Keratinocyte (primary cell): Measurements from ENCODE around the gene CASP14. TPM values are rescaled to one million over a fixed set of nuclear protein-coding genes. Genes with fewer than 3 reads are reported as not detected.
A peak's percentile ranks its signal among the peaks of the same experiment; 100 is the strongest.
"Not testable (repeated sequence)": the region's sequence is repeated elsewhere in the genome, so short reads cannot be mapped to it uniquely, and the experiment has no call there.

Source experiments
- DNase-seq: peaks from one replicate; pipeline ENCODE4 v3.0.0-alpha.2; 2011; ENCODE audit warnings: low read depth, missing footprints, low spot score
- FAIRE-seq: peaks from 2 replicates; lab custom pipeline; 2011; peaks lifted over from hg19 to GRCh38; lab: Jason Lieb, UNC
- H2AFZ ChIP-seq: 2 replicates; pipeline ENCODE4 v1.6.0; 2012; ENCODE audit warnings: low read length, control low read depth, inconsistent platforms; ENCODE audit not compliant: control insufficient read depth
- H3K27ac ChIP-seq: 2 replicates; pipeline ENCODE4 v1.5.1; 2011; ENCODE audit warnings: low read length; ENCODE audit not compliant: control insufficient read depth, insufficient read depth
- H3K27me3 ChIP-seq: 3 replicates; pipeline ENCODE4 v1.6.0; 2011; ENCODE audit warnings: low read length; ENCODE audit not compliant: control insufficient read depth, insufficient read depth; ENCODE audit errors: extremely low read depth
- H3K36me3 ChIP-seq, 2 experiments: 2 replicates in 1 of 2; 3 replicates in 1 of 2; pipeline ENCODE4 v1.5.1; 2011; ENCODE audit warnings: low read length in 2 of 2, mild to moderate bottlenecking in 1 of 2; ENCODE audit not compliant: control insufficient read depth in 2 of 2, insufficient read depth in 2 of 2; ENCODE audit errors: extremely low read depth in 1 of 2
- H3K4me1 ChIP-seq: 3 replicates; pipeline ENCODE4 v1.5.1; 2011; ENCODE audit warnings: low read length; ENCODE audit not compliant: control insufficient read depth, insufficient read depth; ENCODE audit errors: extremely low read depth
- H3K4me2 ChIP-seq: 3 replicates; pipeline ENCODE4 v1.6.0; 2011; ENCODE audit warnings: low read depth, low read length; ENCODE audit not compliant: control insufficient read depth, insufficient read depth; ENCODE audit errors: extremely low read depth
- H3K4me3 ChIP-seq, 3 experiments: fragments of 200-600 bp in 1 of 3; sonication (generic) in 1 of 3; 2 replicates in 2 of 3; 3 replicates in 1 of 3; pipeline ENCODE4 v1.5.1; 2011 to 2016; ENCODE audit warnings: low read length in 3 of 3, mild to moderate bottlenecking in 3 of 3, control low read depth in 2 of 3, inconsistent platforms in 1 of 3, low read depth in 1 of 3, mixed read lengths in 1 of 3, mixed run types in 1 of 3, moderate library complexity in 1 of 3; ENCODE audit not compliant: control insufficient read depth in 2 of 3, insufficient read depth in 2 of 3; ENCODE audit errors: extremely low read depth in 1 of 3
- H3K79me2 ChIP-seq: 2 replicates; pipeline ENCODE4 v1.6.0; 2012; ENCODE audit warnings: low read length; ENCODE audit not compliant: control insufficient read depth, insufficient read depth
- H3K9ac ChIP-seq: 3 replicates; pipeline ENCODE4 v1.6.0; 2011; ENCODE audit warnings: low read length; ENCODE audit not compliant: control insufficient read depth, insufficient read depth; ENCODE audit errors: extremely low read depth
- H3K9me1 ChIP-seq: 3 replicates; pipeline ENCODE4 v1.6.0; 2011; ENCODE audit warnings: low read length; ENCODE audit not compliant: control insufficient read depth, insufficient read depth; ENCODE audit errors: extremely low read depth
- H3K9me3 ChIP-seq: 2 replicates; pipeline ENCODE4 v1.5.1; 2012; ENCODE audit warnings: low read depth, low read length; ENCODE audit not compliant: control insufficient read depth
- H4K20me1 ChIP-seq: 3 replicates; pipeline ENCODE4 v1.6.0; 2011; ENCODE audit warnings: low read length; ENCODE audit not compliant: control insufficient read depth, insufficient read depth; ENCODE audit errors: extremely low read depth
- EZH2 ChIP-seq: IDR thresholded peaks from one replicate; pipeline ENCODE4 v1.6.1; 2012; ENCODE audit warnings: inconsistent platforms, mild to moderate bottlenecking, low read length, moderate library complexity
- dilution Hi-C: fragments of 300-500 bp; cut with MboI; formaldehyde crosslinking; loops from one replicate; pipeline ENCODE4 v1.7.0; 2020; ENCODE audit warnings: low sequenced_read_pairs; ENCODE audit not compliant: extremely low pct_ligation_motif_present
- polyA plus RNA-seq, 5 experiments: library from polyadenylated mRNA; depleted of rRNA in 3 of 5; stranded (reverse) in 3 of 5; stranded (forward) in 1 of 5; unstranded in 1 of 5; fragments of >200 nt; gene quantifications; 1 replicate in 1 of 5; 2 replicates in 3 of 5; 3 replicates in 1 of 5; pipeline versions ENCODE4 v1.2.1 to v1.2.3, GENCODE V29; 2011 to 2012; ENCODE audit warnings: missing spikeins in 2 of 5, low read depth in 1 of 5, low replicate concordance in 1 of 5
- TF ChIP-seq, protein P1 (sequence below), 3 experiments: IDR thresholded peaks in 1 of 3; conservative IDR thresholded peaks in 1 of 3; optimal IDR thresholded peaks in 1 of 3; 2 replicates in 2 of 3; 3 replicates in 1 of 3; pipeline versions ENCODE3 to v1.5.1; 2011; ENCODE audit warnings: low read length in 3 of 3, mild to moderate bottlenecking in 3 of 3, moderate library complexity in 2 of 3, control low read depth in 1 of 3, inconsistent platforms in 1 of 3; ENCODE audit not compliant: insufficient read depth in 2 of 3; ENCODE audit errors: extremely low read depth in 1 of 3

The CASP14 gene
- polyA plus RNA-seq, 1 donor (not counting 4 experiments of a cell fraction or from before 2014, with no cell fraction given), result 122 TPM

DNA sequence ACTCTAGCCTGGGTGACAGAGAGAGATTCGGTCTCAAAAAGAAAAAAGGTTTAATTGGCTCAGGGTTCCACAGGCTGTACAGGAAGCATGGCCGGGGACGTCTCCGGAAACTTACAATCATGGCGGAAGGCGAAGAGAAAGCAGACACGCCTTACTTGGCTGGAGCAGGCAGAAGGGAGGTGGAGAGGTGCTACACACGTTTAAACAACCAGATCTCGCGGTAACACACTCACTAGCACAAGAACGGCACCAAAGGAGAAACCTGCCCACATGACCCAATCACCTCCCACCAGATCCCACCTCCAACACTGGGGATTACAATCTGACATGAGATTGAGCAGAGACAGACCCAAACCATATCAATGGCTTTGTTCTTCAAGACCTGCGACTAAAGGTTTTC lies 12.8 kb downstream of the CASP14 start:
- no peaks in the 10 kb centered on the region for H3K27me3 ChIP-seq

DNA sequence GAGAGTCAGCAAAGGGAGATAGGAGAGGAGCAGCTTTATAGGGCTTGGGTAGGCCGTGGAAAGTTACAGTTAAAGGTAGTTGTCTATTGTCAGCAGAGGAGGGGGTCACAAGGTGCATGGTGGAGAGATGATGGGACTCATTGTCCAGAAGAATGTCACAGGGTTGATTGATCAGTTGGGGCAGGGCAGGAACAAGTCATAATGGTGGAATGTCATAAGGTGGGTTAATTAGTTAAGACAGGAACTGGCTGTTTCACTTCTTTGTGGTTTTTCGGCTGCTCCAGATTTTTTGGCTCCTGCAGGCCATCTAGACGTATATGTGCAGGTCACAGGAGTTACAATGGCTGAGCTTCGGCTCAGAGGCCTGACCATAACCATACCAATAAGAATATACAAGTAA lies 21.1 kb downstream of the CASP14 start:
- H3K9me1 ChIP-seq, H3K9ac ChIP-seq, H3K4me2 ChIP-seq, H4K20me1 ChIP-seq, DNase-seq, H3K9me3 ChIP-seq, H3K27me3 ChIP-seq, dilution Hi-C loops, H3K79me2 ChIP-seq, H3K36me3 ChIP-seq, H3K4me3 ChIP-seq: not testable (repeated sequence)
- peak overlapping the region; percentile 20 for H3K27ac ChIP-seq
- peak overlapping the region; percentile 37 for H2AFZ ChIP-seq
- peaks cover 29% of the 10 kb centered on the region for H3K4me1 ChIP-seq
- peak; percentile 67 for FAIRE-seq

More for the DNA sequence above, 12.8 kb downstream of the CASP14 start:
- no peak overlapping the region for H3K4me2 ChIP-seq
- dilution Hi-C loops, result no loop called here
- no peaks in the 10 kb centered on the region for H3K9me3 ChIP-seq
- H4K20me1 ChIP-seq, result no peaks in the 10 kb centered on the region
- no peak overlapping the region for H3K4me3 ChIP-seq
- no peak overlapping the region for H3K9ac ChIP-seq
- DNase-seq, result no peak
- H2AFZ ChIP-seq, result no peak overlapping the region
- H3K9me1 ChIP-seq, result no peaks in the 10 kb centered on the region
- TF ChIP-seq EZH2, result no peak
- TF ChIP-seq, protein P1, sequence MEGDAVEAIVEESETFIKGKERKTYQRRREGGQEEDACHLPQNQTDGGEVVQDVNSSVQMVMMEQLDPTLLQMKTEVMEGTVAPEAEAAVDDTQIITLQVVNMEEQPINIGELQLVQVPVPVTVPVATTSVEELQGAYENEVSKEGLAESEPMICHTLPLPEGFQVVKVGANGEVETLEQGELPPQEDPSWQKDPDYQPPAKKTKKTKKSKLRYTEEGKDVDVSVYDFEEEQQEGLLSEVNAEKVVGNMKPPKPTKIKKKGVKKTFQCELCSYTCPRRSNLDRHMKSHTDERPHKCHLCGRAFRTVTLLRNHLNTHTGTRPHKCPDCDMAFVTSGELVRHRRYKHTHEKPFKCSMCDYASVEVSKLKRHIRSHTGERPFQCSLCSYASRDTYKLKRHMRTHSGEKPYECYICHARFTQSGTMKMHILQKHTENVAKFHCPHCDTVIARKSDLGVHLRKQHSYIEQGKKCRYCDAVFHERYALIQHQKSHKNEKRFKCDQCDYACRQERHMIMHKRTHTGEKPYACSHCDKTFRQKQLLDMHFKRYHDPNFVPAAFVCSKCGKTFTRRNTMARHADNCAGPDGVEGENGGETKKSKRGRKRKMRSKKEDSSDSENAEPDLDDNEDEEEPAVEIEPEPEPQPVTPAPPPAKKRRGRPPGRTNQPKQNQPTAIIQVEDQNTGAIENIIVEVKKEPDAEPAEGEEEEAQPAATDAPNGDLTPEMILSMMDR (optimal IDR thresholded peaks at IDR 0.05 in 1 of 3, IDR thresholded peaks at IDR 0.05 in 1 of 3, conservative IDR thresholded peaks at IDR 0.05 in 1 of 3; ENCODE audit: extremely low read depth in 1 of 3, insufficient read depth in 2 of 3, low read length in 3 of 3), result no peak
- H3K27ac ChIP-seq, result no peak overlapping the region
- peaks cover 1% of the 10 kb centered on the region for H3K4me1 ChIP-seq
- H3K79me2 ChIP-seq, result no peaks in the 10 kb centered on the region
- H3K36me3 ChIP-seq, result no peaks in the 10 kb centered on the region
- no peak for FAIRE-seq
